AG10803 (cell line): ENCODE results near the gene SLC6A2.

Source experiments
- DNase-seq: peaks from one replicate; pipeline ENCODE4 v3.0.0; 2010; ENCODE audit warnings: low read depth
- H3K4me3 ChIP-seq: 2 replicates; pipeline ENCODE4 v1.5.1; 2011; ENCODE audit warnings: mild to moderate bottlenecking, low read length, control low read depth
- TF ChIP-seq, protein P1 (sequence below): conservative IDR thresholded peaks from 2 replicates; pipeline ENCODE4 v1.5.1; 2011; ENCODE audit warnings: mild to moderate bottlenecking, low read length, control low read depth, inconsistent platforms

The SLC6A2 gene

GRCh38 chr16:55623640-55624039 lies 32.1 kb upstream of the SLC6A2 start:
- TF ChIP-seq, protein P1, sequence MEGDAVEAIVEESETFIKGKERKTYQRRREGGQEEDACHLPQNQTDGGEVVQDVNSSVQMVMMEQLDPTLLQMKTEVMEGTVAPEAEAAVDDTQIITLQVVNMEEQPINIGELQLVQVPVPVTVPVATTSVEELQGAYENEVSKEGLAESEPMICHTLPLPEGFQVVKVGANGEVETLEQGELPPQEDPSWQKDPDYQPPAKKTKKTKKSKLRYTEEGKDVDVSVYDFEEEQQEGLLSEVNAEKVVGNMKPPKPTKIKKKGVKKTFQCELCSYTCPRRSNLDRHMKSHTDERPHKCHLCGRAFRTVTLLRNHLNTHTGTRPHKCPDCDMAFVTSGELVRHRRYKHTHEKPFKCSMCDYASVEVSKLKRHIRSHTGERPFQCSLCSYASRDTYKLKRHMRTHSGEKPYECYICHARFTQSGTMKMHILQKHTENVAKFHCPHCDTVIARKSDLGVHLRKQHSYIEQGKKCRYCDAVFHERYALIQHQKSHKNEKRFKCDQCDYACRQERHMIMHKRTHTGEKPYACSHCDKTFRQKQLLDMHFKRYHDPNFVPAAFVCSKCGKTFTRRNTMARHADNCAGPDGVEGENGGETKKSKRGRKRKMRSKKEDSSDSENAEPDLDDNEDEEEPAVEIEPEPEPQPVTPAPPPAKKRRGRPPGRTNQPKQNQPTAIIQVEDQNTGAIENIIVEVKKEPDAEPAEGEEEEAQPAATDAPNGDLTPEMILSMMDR: no peak
- H3K4me3 ChIP-seq: no peak overlapping the region
- no peak for DNase-seq

GRCh38 chr16:55624696-55625095 lies 31.1 kb upstream of the SLC6A2 start:
- TF ChIP-seq, protein P1: no peak
- no peak overlapping the region for H3K4me3 ChIP-seq
- no peak for DNase-seq

GRCh38 chr16:55625843-55626242 lies 29.9 kb upstream of the SLC6A2 start:
- no peak overlapping the region for H3K4me3 ChIP-seq
- no peak for DNase-seq
- TF ChIP-seq, protein P1: no peak

DNA sequence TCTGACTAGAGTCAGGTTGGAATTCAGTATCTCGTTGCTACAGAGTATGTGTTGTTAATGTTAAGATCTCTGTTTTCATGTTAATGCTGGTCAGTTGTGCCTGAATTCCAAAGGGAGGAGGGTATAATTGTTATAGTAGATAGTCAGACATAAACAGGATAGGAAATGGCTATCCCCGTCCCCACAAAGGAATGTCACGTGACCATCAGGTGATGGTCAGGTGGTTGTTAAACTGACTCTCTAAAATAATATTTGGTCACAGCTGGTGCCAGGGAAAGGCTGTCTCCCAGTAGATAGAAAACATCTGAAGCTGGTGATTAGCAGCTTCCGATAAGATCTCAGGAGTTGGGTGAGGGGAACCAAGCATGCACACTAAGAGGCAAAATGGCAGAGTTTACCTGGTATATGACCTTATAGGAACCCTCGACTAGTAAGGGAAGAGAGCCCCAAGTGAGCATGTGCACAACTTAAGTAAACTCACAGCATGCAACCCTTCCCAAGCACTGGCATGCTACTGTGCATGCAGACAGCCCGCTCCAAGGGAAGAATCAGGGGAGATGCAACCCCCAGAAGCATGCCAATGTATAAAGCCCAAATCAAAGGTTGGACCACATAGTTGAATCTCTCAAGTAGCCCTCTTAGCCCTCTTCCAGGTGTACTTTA lies 27.4 kb upstream of the SLC6A2 start:
- DNase-seq: no peak
- H3K4me3 ChIP-seq: no peak overlapping the region
- TF ChIP-seq, protein P1: no peak

- H3K4me3 ChIP-seq: no peak overlapping the region
- TF ChIP-seq, protein P1: no peak
- DNase-seq: no peak
Observed at GRCh38 chr16:55630774-55631173, 25.0 kb upstream of the SLC6A2 start.

DNA sequence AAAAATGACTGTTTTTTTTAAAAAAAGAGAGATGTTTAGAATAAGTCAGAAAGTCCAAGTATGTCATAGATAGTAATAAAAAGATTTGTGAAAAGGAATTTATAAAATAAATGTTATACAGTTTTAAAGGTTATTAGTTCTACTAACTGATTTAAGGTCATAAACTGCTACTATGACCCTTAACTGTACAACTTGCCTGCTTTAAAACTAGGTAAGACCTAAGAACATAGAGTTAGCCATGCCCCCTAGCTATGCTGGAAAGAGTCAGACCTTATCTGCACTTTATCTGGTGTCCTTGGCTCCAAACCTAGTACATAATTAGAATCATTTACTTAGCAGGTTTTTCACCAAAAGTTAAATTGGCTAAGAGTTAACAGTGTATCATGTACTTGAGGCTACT lies 23.5 kb upstream of the SLC6A2 start:
- no peak for DNase-seq
- TF ChIP-seq, protein P1: no peak

GRCh38 chr16:55634193-55634592 lies 21.6 kb upstream of the SLC6A2 start:
- no peak for DNase-seq
- TF ChIP-seq, protein P1: no peak
- no peak overlapping the region for H3K4me3 ChIP-seq

More for the DNA sequence above, 23.5 kb upstream of the SLC6A2 start:
- no peak overlapping the region for H3K4me3 ChIP-seq
